ENCODE results near the gene MBTD1. TPM values are rescaled to one million over a fixed set of nuclear protein-coding genes. Genes with fewer than 3 reads are reported as not detected.

The MBTD1 gene
- total and polyA plus RNA-seq, 10 of the 15 experiments (the other 5 are each of a cell fraction or from before 2014, with no cell fraction given): 1.3 to 16.7 (median 9.5) TPM

GRCh38 chr17:51150932-51151331 lies 108.9 kb downstream of the MBTD1 start (continued):
- TF ChIP-seq ATF2 (IDR thresholded peaks at IDR 0.05; ENCODE audit: low read length) (no peak), NFXL1 (IDR thresholded peaks at IDR 0.05; ENCODE audit: borderline replicate concordance) (no peak), MAX (IDR thresholded peaks at IDR 0.05; ENCODE audit: low read depth, low read length) (no peak), RUNX3 (IDR thresholded peaks at IDR 0.05; ENCODE audit: low read length) (no peak), STAT1 (conservative IDR thresholded peaks at IDR 0.05) (no peak), POU2F2 (IDR thresholded peaks at IDR 0.05; ENCODE audit: borderline replicate concordance, low read depth, low read length) (no peak), CREM (IDR thresholded peaks at IDR 0.05; ENCODE audit: low read depth) (no peak), BCL11A (IDR thresholded peaks at IDR 0.05; ENCODE audit: low read depth, low read length) (no peak), BCLAF1 (IDR thresholded peaks at IDR 0.05) (no peak), ZNF384 (IDR thresholded peaks at IDR 0.05; ENCODE audit: borderline replicate concordance, low read depth, low read length) (no peak), IRF4 (IDR thresholded peaks at IDR 0.05; ENCODE audit: low read depth, low read length) (no peak)

All from GM12878 (cell line).